ENCODE results near the gene PLCL2. TPM values are rescaled to one million over a fixed set of nuclear protein-coding genes. Genes with fewer than 3 reads are reported as not detected.

The PLCL2 gene
- total RNA-seq, 1 experiment from 2014 or later: 0.51 TPM

GRCh38 chr3:17075907-17076306 is 191.2 kb downstream of the PLCL2 start:
- intact Hi-C loops (cut with micrococcal nuclease): no loop called here
- DNase-seq (ENCODE audit: unreplicated experiment): no peak
- TF ChIP-seq CTCF (IDR thresholded peaks at IDR 0.05; ENCODE audit: unreplicated experiment): no peak
- Mint-ChIP-seq H3K4me3 (ENCODE audit: unreplicated experiment) (no peak overlapping the region), H3K9me3 (ENCODE audit: unreplicated experiment) (peaks cover 9% of the 10 kb centered on the region), H3K27ac (ENCODE audit: low read depth, unreplicated experiment) (no peak overlapping the region), H3K36me3 (ENCODE audit: insufficient read depth, unreplicated experiment) (no peaks in the 10 kb centered on the region), H3K27me3 (ENCODE audit: insufficient read depth, unreplicated experiment) (no peaks in the 10 kb centered on the region), H3K4me1 (ENCODE audit: insufficient read depth, unreplicated experiment) (no peaks in the 10 kb centered on the region)
- POLR2A ChIA-PET: no interaction called here
- BruUV-seq (replicated peaks): no TSS peak
- CTCF ChIA-PET: no interaction called here

GRCh38 chr3:17076940-17077605 is 192.3 kb downstream of the PLCL2 start:
- no TSS peak for BruUV-seq (replicated peaks)

GRCh38 chr3:17077606-17078005 is 192.9 kb downstream of the PLCL2 start:
- CTCF ChIA-PET: no interaction called here
- BruUV-seq (replicated peaks): no TSS peak
- H3K27me3 Mint-ChIP-seq (ENCODE audit: insufficient read depth, unreplicated experiment): no peaks in the 10 kb centered on the region
- H3K9me3 Mint-ChIP-seq (ENCODE audit: unreplicated experiment): peaks cover 9% of the 10 kb centered on the region
- TF ChIP-seq CTCF (IDR thresholded peaks at IDR 0.05; ENCODE audit: unreplicated experiment): no peak
- intact Hi-C loops (cut with micrococcal nuclease): no loop called here
- no peaks in the 10 kb centered on the region for H3K36me3 Mint-ChIP-seq (ENCODE audit: insufficient read depth, unreplicated experiment)
- H3K4me3 Mint-ChIP-seq (ENCODE audit: unreplicated experiment): no peak overlapping the region
- H3K27ac Mint-ChIP-seq (ENCODE audit: low read depth, unreplicated experiment): no peak overlapping the region
- DNase-seq (ENCODE audit: unreplicated experiment): no peak
- POLR2A ChIA-PET: no interaction called here
- H3K4me1 Mint-ChIP-seq (ENCODE audit: insufficient read depth, unreplicated experiment): no peaks in the 10 kb centered on the region

More at GRCh38 chr3:17076940-17077605, 192.3 kb downstream of the PLCL2 start:
- Mint-ChIP-seq H3K4me3 (ENCODE audit: unreplicated experiment) (no peak overlapping the region), H3K27me3 (ENCODE audit: insufficient read depth, unreplicated experiment) (no peaks in the 10 kb centered on the region), H3K4me1 (ENCODE audit: insufficient read depth, unreplicated experiment) (no peaks in the 10 kb centered on the region), H3K9me3 (ENCODE audit: unreplicated experiment) (peaks cover 9% of the 10 kb centered on the region), H3K27ac (ENCODE audit: low read depth, unreplicated experiment) (no peak overlapping the region), H3K36me3 (ENCODE audit: insufficient read depth, unreplicated experiment) (no peaks in the 10 kb centered on the region)
- ChIA-PET CTCF (no interaction called here), POLR2A (no interaction called here)
- no peak for TF ChIP-seq CTCF (IDR thresholded peaks at IDR 0.05; ENCODE audit: unreplicated experiment)
- intact Hi-C loops (cut with micrococcal nuclease): no loop called here
- DNase-seq (ENCODE audit: unreplicated experiment): no peak

- no peak for TF ChIP-seq CTCF (IDR thresholded peaks at IDR 0.05; ENCODE audit: unreplicated experiment)
- POLR2A ChIA-PET: no interaction called here
- no peaks in the 10 kb centered on the region for H3K27me3 Mint-ChIP-seq (ENCODE audit: insufficient read depth, unreplicated experiment)
- no peak overlapping the region for H3K4me3 Mint-ChIP-seq (ENCODE audit: unreplicated experiment)
- H3K27ac Mint-ChIP-seq (ENCODE audit: low read depth, unreplicated experiment): no peak overlapping the region
- intact Hi-C loops (cut with micrococcal nuclease): no loop called here
- H3K36me3 Mint-ChIP-seq (ENCODE audit: insufficient read depth, unreplicated experiment): no peaks in the 10 kb centered on the region
- CTCF ChIA-PET: interaction anchor here (0.6 kb wide), 1 partner anchor 14 kb away, joined by 3 read pairs; no protein-coding TSS in a partner anchor
- BruUV-seq (replicated peaks): no TSS peak
- no peaks in the 10 kb centered on the region for H3K4me1 Mint-ChIP-seq (ENCODE audit: insufficient read depth, unreplicated experiment)
- H3K9me3 Mint-ChIP-seq (ENCODE audit: unreplicated experiment): peaks cover 9% of the 10 kb centered on the region
- DNase-seq (ENCODE audit: unreplicated experiment): no peak
Observed at GRCh38 chr3:17078926-17079465, 194.2 kb downstream of the PLCL2 start.

Measured in MCF 10A (cell line).